Muscle layer of colon (tissue), 2 donors: Measurements from ENCODE around the gene CCL27.

ENCODE experiments used
- H3K27ac ChIP-seq: one replicate; pipeline ENCODE4 v1.7.0; 2013; ENCODE audit warnings: low read depth, mild to moderate bottlenecking, low read length, moderate library complexity
- H3K27me3 ChIP-seq, 2 donors: one replicate each; pipeline ENCODE4 v1.7.0; 2013; ENCODE audit warnings: low read length in 2 of 2, mild to moderate bottlenecking in 2 of 2; ENCODE audit not compliant: insufficient read depth in 2 of 2, control insufficient read depth in 1 of 2
- H3K36me3 ChIP-seq: one replicate; pipeline ENCODE4 v1.7.0; 2013; ENCODE audit warnings: mild to moderate bottlenecking, low read length; ENCODE audit not compliant: insufficient read depth
- H3K4me1 ChIP-seq: one replicate; pipeline ENCODE4 v1.7.0; 2013; ENCODE audit warnings: mild to moderate bottlenecking, low read length; ENCODE audit not compliant: insufficient read depth
- H3K4me3 ChIP-seq, 2 donors: one replicate each; pipeline ENCODE4 v1.7.0; 2013; ENCODE audit warnings: low read length in 2 of 2, low read depth in 1 of 2, mild to moderate bottlenecking in 1 of 2, moderate library complexity in 1 of 2
- H3K9ac ChIP-seq: one replicate; pipeline ENCODE4 v1.7.0; 2013; ENCODE audit warnings: low read length
- H3K9me3 ChIP-seq: one replicate; pipeline ENCODE4 v1.7.0; 2013; ENCODE audit warnings: mild to moderate bottlenecking, low read length
- donor health status: abdominal sarcoma.
- donor health status: Adenocarcinoma of cecum.

Gene CCL27

GRCh38 chr9:34675048-34675714, 12.7 kb upstream of the CCL27 start:
- Histone ChIP-seq H3K9ac (no peak overlapping the region), H3K36me3 (no peaks in the 10 kb centered on the region), H3K4me1 (no peaks in the 10 kb centered on the region), H3K9me3 (no peaks in the 10 kb centered on the region), H3K27me3 (no peaks in the 10 kb centered on the region), H3K4me3 (no peak overlapping the region), H3K27ac (no peak overlapping the region)

- no peaks in the 10 kb centered on the region for H3K27me3 ChIP-seq
- no peak overlapping the region for H3K27ac ChIP-seq
- H3K4me3 ChIP-seq = no peak overlapping the region
- no peak overlapping the region for H3K9ac ChIP-seq
- H3K9me3 ChIP-seq = no peaks in the 10 kb centered on the region
- no peaks in the 10 kb centered on the region for H3K4me1 ChIP-seq
- no peaks in the 10 kb centered on the region for H3K36me3 ChIP-seq
These were observed 12.0 kb upstream of the CCL27 start for GRCh38 chr9:34674440-34674839.

DNA sequence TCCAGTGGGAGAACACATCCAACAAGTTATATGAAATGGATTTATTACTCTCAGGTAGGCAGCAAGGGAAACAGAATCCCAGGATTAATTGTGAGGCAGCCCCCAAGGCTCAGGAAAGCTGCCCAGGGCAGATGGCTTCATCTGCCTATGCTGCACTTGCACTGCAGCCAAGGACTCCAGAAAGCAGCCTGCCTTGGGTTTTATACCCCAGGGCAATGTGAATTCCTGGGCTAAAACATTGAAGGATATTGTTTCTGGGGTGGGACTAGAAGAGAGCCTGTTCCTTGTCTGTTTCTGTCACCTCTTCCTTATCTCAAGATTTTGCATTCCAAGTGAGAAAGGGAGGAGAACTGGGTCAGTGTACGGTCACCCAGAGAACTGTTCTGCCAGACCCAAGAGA, 8.8 kb upstream of the CCL27 start:
- H3K36me3 ChIP-seq = no peaks in the 10 kb centered on the region
- peaks cover 7% of the 10 kb centered on the region for H3K4me1 ChIP-seq
- H3K27ac ChIP-seq = no peak overlapping the region
- no peak overlapping the region for H3K9ac ChIP-seq
- no peaks in the 10 kb centered on the region for H3K9me3 ChIP-seq
- no peaks in the 10 kb centered on the region for H3K27me3 ChIP-seq
- H3K4me3 ChIP-seq = no peak overlapping the region

- H3K27ac ChIP-seq = no peak overlapping the region
- H3K9ac ChIP-seq = no peak overlapping the region
- no peaks in the 10 kb centered on the region for H3K27me3 ChIP-seq
- no peaks in the 10 kb centered on the region for H3K36me3 ChIP-seq
- no peak overlapping the region for H3K4me3 ChIP-seq
- peaks cover 7% of the 10 kb centered on the region for H3K4me1 ChIP-seq
- no peaks in the 10 kb centered on the region for H3K9me3 ChIP-seq
These were observed 7.5 kb upstream of the CCL27 start for GRCh38 chr9:34669809-34670562.

DNA sequence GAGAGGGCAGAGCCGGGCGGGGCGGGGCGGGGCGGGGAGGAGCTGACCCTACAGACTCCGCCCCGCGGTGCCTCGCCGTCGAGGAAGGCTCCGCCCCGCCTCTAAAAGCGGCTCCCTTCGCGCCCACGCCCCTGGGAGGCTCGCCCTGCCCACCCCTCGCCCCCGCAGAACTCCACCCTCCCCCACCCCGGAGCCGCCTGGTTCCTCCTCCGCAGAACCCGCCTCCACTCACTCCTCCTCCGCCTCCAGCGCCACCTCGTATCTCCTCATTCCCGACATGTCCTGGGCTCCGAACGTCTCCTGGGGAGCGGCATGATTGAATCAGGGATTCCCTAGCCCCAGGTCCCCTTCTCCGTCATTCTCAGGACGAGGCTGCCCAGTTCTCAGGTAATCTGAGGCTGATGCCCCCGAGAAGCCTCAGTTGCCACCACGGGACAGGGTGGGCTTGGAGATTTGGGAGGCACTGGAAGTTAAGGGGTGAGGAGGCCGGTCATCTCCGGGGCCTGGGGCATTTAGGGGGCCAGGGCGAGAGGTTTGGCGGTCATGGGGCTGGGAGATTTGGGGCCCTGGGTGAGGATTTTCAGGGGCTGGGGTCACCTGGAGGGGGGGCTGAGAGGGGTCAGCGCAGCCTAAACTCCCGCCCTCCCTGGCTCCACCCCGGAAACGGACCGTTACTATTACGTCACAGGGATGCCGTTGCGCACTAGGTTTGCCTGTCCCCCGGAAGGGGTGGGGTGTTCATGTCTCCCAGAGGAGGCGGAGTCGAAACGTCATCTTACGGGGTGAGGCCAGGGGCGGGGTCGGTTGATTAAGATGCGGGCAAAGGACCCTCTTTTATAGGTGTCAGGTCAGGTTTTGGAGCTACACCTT, 3.2 kb upstream of the CCL27 start:
- H3K4me3 ChIP-seq = peak overlapping the region; percentile 59 to 64
- peaks cover 18% of the 10 kb centered on the region for H3K4me1 ChIP-seq
- peak overlapping the region; percentile 88 for H3K9ac ChIP-seq
- H3K27me3 ChIP-seq = no peaks in the 10 kb centered on the region
- peaks cover 17% of the 10 kb centered on the region for H3K36me3 ChIP-seq
- no peaks in the 10 kb centered on the region for H3K9me3 ChIP-seq
- peak overlapping the region; percentile 96 for H3K27ac ChIP-seq

DNA sequence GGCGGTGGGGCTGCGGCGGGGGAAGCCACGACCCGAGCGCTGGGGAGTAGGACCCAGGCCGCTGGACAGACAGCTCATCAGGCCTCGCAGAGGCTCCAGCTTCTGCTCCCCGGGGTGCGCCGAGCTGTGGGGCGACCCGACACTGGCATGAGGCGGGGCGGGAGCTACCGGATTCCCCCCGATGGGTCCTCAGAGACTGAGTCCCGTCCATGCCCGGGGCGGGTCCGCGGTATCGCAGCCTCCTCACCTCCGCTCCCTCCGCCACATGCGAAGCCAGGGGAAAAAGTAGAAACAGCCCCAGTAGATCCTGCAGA, 2.6 kb upstream of the CCL27 start:
- Histone ChIP-seq H3K4me3 (peak overlapping the region; percentile 40 to 64), H3K4me1 (peaks cover 18% of the 10 kb centered on the region), H3K27ac (peak overlapping the region; percentile 81), H3K9me3 (no peaks in the 10 kb centered on the region), H3K36me3 (peaks cover 23% of the 10 kb centered on the region), H3K9ac (peak overlapping the region; percentile 28), H3K27me3 (no peaks in the 10 kb centered on the region)

GRCh38 chr9:34664281-34665066, 2.0 kb upstream of the CCL27 start:
- Histone ChIP-seq H3K4me3 (peak overlapping the region; percentile 40 to 64), H3K27me3 (no peaks in the 10 kb centered on the region), H3K9me3 (no peaks in the 10 kb centered on the region), H3K27ac (peak overlapping the region; percentile 81), H3K4me1 (peaks cover 18% of the 10 kb centered on the region), H3K36me3 (peaks cover 29% of the 10 kb centered on the region), H3K9ac (peak overlapping the region; percentile 28)

GRCh38 chr9:34663303-34663605, 797 bp upstream of the CCL27 start:
- no peaks in the 10 kb centered on the region for H3K9me3 ChIP-seq

GRCh38 chr9:34659592-34660253, 2.7 kb downstream of the CCL27 start:
- peaks cover 42% of the 10 kb centered on the region for H3K36me3 ChIP-seq
- H3K27me3 ChIP-seq = no peaks in the 10 kb centered on the region
- H3K4me1 ChIP-seq = peaks cover 20% of the 10 kb centered on the region
- H3K27ac ChIP-seq = no peak overlapping the region
- H3K9ac ChIP-seq = no peak overlapping the region
- no peak overlapping the region for H3K4me3 ChIP-seq
- H3K9me3 ChIP-seq = no peaks in the 10 kb centered on the region

More at GRCh38 chr9:34663303-34663605, 797 bp upstream of the CCL27 start:
- Histone ChIP-seq H3K9ac (no peak overlapping the region), H3K27me3 (no peaks in the 10 kb centered on the region), H3K4me3 (no peak overlapping the region), H3K36me3 (peaks cover 32% of the 10 kb centered on the region), H3K4me1 (peaks cover 18% of the 10 kb centered on the region), H3K27ac (no peak overlapping the region)

GRCh38 chr9:34658461-34658860, 4.0 kb downstream of the CCL27 start:
- peaks cover 42% of the 10 kb centered on the region for H3K36me3 ChIP-seq

More at GRCh38 chr9:34658461-34658860, 4.0 kb downstream of the CCL27 start:
- Histone ChIP-seq H3K27me3 (no peaks in the 10 kb centered on the region), H3K4me3 (no peak overlapping the region), H3K9me3 (no peaks in the 10 kb centered on the region), H3K27ac (no peak overlapping the region), H3K4me1 (peaks cover 22% of the 10 kb centered on the region), H3K9ac (no peak overlapping the region)
